GM20000 (cell line): ENCODE results near the gene TCF4.

ENCODE experiments used
- DNase-seq: peaks from one replicate; pipeline ENCODE4 v3.0.0; 2012; ENCODE audit warnings: low spot score
- CTCF ChIP-seq: IDR thresholded peaks from 2 replicates; pipeline ENCODE4 v1.5.1; 2012; ENCODE audit warnings: mild to moderate bottlenecking, control low read depth; ENCODE audit errors: extremely low read depth, missing control alignments

Gene TCF4

GRCh38 chr18:55588111-55588869 lies at the start of gene TCF4:
TCF4 (minus strand) TSS chr18:55588192; CDS start chr18:55587116, 1,076 bp downstream.
- DNase-seq = peak; percentile 50

GRCh38 chr18:55637204-55637603 lies 49.2 kb upstream of the TCF4 start:
- DNase-seq = no peak
- TF ChIP-seq CTCF = no peak

More at GRCh38 chr18:55588111-55588869, at the start of gene TCF4:
- no peak for TF ChIP-seq CTCF

GRCh38 chr18:55635439-55635838 lies 47.4 kb upstream of the TCF4 start:
- DNase-seq = no peak
- no peak for TF ChIP-seq CTCF

- no peak for DNase-seq
- no peak for TF ChIP-seq CTCF
These were observed 46.6 kb upstream of the TCF4 start for GRCh38 chr18:55634545-55634944.

GRCh38 chr18:55633032-55633431 lies 45.0 kb upstream of the TCF4 start:
- DNase-seq = no peak

GRCh38 chr18:55629133-55629532 lies 41.1 kb upstream of the TCF4 start:
- no peak for DNase-seq
- no peak for TF ChIP-seq CTCF

More at GRCh38 chr18:55633032-55633431, 45.0 kb upstream of the TCF4 start:
- TF ChIP-seq CTCF = no peak

- no peak for TF ChIP-seq CTCF
- DNase-seq = no peak
These were observed 39.0 kb upstream of the TCF4 start for GRCh38 chr18:55627007-55627406.
